Caco-2 (cell line): ENCODE results near the gene ROBO1. TPM values are rescaled to one million over a fixed set of nuclear protein-coding genes. Genes with fewer than 3 reads are reported as not detected.

Source experiments
- BruUV-seq: library from RNA; stranded (reverse); fragments of 400-500 nt; replicated peaks from 2 replicates; lab custom pipeline; 2021; lab: Mats Ljungman, UMichigan
- CTCF ChIA-PET: fragments of 300-600 bp; sonication (Branson Sonifier 250); formaldehyde crosslinking; loops from one replicate; lab custom pipeline; 2022; ENCODE audit warnings: antibody characterized with exemption; lab: Charles Lee
- POLR2A ChIA-PET: fragments of 300-600 bp; sonication (Branson Sonifier 250); formaldehyde crosslinking; loops from one replicate; lab custom pipeline; 2022; ENCODE audit warnings: antibody characterized with exemption; lab: Charles Lee
- DNase-seq, 2 experiments: peaks; one replicate each; pipeline versions ENCODE4 v3.0.0 to v3.0.0-alpha.2; 2020 to 2022
- H3K27me3 ChIP-seq: replicated peaks from 2 replicates; pipeline ENCODE4 v1.6.0; 2011; ENCODE audit warnings: low read length; ENCODE audit not compliant: control insufficient read depth, insufficient read depth
- H3K36me3 ChIP-seq: 2 replicates; pipeline ENCODE4 v1.5.1; 2011; ENCODE audit warnings: low read length; ENCODE audit not compliant: control insufficient read depth, insufficient read depth
- H3K4me1 ChIP-seq: fragments of 250-450 bp; sonication (Bioruptor Pico); 2 replicates; pipeline ENCODE4 v1.5.1; 2020; ENCODE audit warnings: mild to moderate bottlenecking
- H3K4me3 ChIP-seq: 2 replicates; pipeline ENCODE4 v1.5.1; 2011; ENCODE audit warnings: low read depth, mild to moderate bottlenecking, control low read depth, low read length
- H3K9me3 ChIP-seq: fragments of 250-450 bp; sonication (Bioruptor Pico); 2 replicates; pipeline ENCODE4 v1.5.1; 2020; ENCODE audit warnings: mild to moderate bottlenecking, moderate library complexity
- H3K27ac Mint-ChIP-seq: one replicate; pipeline ENCODE4 v1.8.0; 2022; ENCODE audit warnings: mixed read lengths; ENCODE audit not compliant: unreplicated experiment
- H3K27me3 Mint-ChIP-seq: one replicate; pipeline ENCODE4 v1.8.0; 2022; ENCODE audit warnings: mixed read lengths; ENCODE audit not compliant: insufficient read depth, unreplicated experiment
- H3K36me3 Mint-ChIP-seq: one replicate; pipeline ENCODE4 v1.8.0; 2022; ENCODE audit warnings: mild to moderate bottlenecking, mixed read lengths; ENCODE audit not compliant: insufficient read depth, unreplicated experiment
- H3K4me1 Mint-ChIP-seq: one replicate; pipeline ENCODE4 v1.8.0; 2022; ENCODE audit warnings: low read depth, mixed read lengths; ENCODE audit not compliant: unreplicated experiment
- H3K4me3 Mint-ChIP-seq: one replicate; pipeline ENCODE4 v1.8.0; 2022; ENCODE audit warnings: mild to moderate bottlenecking, moderate library complexity, mixed read lengths; ENCODE audit not compliant: unreplicated experiment
- H3K9me3 Mint-ChIP-seq: one replicate; pipeline ENCODE4 v1.8.0; 2022; ENCODE audit warnings: mixed read lengths; ENCODE audit not compliant: unreplicated experiment
- intact Hi-C: fragments of 100-400 bp; cut with micrococcal nuclease; formaldehyde crosslinking; loops from one replicate; pipeline ENCODE4 v1.10.0; 2022; ENCODE audit not compliant: unreplicated experiment
- total RNA-seq: library from RNA; stranded (reverse); gene quantifications from 2 replicates; pipeline ENCODE4 v1.2.3, GENCODE V29; 2022
- TF ChIP-seq, protein P1 (sequence below), 2 experiments: fragments of 200-600 bp in 1 of 2; IDR thresholded peaks; 1 replicate in 1 of 2; 2 replicates in 1 of 2; pipeline versions ENCODE4 v1.5.1 to v1.8.0; 2011 to 2022; ENCODE audit warnings: antibody characterized with exemption in 1 of 2, control low read depth in 1 of 2, inconsistent platforms in 1 of 2, low read depth in 1 of 2, low read length in 1 of 2, mild to moderate bottlenecking in 1 of 2, moderate library complexity in 1 of 2; ENCODE audit not compliant: insufficient read depth in 1 of 2, severe bottlenecking in 1 of 2, unreplicated experiment in 1 of 2

Gene ROBO1
- total RNA-seq, 1 experiment from 2014 or later: 1.8 TPM

DNA sequence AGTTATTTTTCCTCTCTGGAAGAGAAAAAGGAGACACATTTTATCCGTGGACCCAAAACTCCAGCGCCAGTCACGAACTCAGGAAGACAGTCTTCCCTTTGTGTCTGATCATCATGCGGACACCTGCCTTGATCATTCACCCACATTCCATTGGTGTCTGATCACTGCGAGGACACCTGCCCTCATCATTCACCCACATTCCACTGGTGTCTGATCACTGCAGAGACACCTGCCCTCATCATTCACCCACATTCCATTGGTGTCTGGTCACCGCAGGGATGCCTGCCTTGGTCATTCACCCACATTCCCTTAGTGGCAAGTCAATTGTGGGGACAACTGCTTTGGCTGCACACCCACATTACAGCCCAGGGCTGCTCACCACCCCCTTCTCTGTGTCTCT is 148.9 kb downstream of the ROBO1 start:
- CTCF ChIA-PET: no interaction called here
- Histone ChIP-seq H3K36me3 (no peaks in the 10 kb centered on the region), H3K27me3 (no peaks in the 10 kb centered on the region), H3K4me3 (no peak overlapping the region), H3K9me3 (no peaks in the 10 kb centered on the region; the same call in 1 of the 2 replicates), H3K4me1 (no peaks in the 10 kb centered on the region)
- Mint-ChIP-seq H3K27ac (no peak overlapping the region), H3K36me3 (peaks cover 5% of the 10 kb centered on the region), H3K4me3 (no peak overlapping the region), H3K4me1 (no peaks in the 10 kb centered on the region), H3K9me3 (peaks cover 50% of the 10 kb centered on the region), H3K27me3 (no peaks in the 10 kb centered on the region)
- DNase-seq: no peak
- TF ChIP-seq, protein P1, sequence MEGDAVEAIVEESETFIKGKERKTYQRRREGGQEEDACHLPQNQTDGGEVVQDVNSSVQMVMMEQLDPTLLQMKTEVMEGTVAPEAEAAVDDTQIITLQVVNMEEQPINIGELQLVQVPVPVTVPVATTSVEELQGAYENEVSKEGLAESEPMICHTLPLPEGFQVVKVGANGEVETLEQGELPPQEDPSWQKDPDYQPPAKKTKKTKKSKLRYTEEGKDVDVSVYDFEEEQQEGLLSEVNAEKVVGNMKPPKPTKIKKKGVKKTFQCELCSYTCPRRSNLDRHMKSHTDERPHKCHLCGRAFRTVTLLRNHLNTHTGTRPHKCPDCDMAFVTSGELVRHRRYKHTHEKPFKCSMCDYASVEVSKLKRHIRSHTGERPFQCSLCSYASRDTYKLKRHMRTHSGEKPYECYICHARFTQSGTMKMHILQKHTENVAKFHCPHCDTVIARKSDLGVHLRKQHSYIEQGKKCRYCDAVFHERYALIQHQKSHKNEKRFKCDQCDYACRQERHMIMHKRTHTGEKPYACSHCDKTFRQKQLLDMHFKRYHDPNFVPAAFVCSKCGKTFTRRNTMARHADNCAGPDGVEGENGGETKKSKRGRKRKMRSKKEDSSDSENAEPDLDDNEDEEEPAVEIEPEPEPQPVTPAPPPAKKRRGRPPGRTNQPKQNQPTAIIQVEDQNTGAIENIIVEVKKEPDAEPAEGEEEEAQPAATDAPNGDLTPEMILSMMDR (IDR thresholded peaks at IDR 0.05; ENCODE audit: insufficient read depth in 1 of 2, low read depth in 1 of 2, low read length in 1 of 2, severe bottlenecking in 1 of 2, unreplicated experiment in 1 of 2): no peak
- intact Hi-C loops: no loop called here
- POLR2A ChIA-PET: no interaction called here
- BruUV-seq: no TSS peak

DNA sequence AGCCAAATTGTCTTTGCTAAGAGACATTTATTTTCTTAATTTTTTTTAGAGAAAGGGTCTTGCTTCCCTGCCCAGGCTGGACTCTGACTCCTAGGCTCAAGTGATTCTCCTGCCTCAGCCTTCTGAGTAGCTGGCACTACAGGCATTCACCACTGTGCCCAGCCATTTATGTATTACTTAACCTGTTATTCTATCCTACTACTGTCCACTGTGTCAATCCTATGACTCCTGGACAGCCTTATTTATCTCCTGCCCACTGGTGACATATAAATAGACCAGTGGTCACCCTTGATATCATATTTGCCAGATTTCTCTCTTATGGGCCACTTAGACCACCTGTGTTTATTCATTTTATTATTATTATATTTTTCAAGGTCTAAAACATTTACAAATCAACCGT is 161.4 kb downstream of the ROBO1 start:
- no peak overlapping the region for H3K27ac Mint-ChIP-seq
- no peaks in the 10 kb centered on the region for H3K9me3 ChIP-seq
- no peaks in the 10 kb centered on the region for H3K9me3 Mint-ChIP-seq
- peaks cover 12% of the 10 kb centered on the region for H3K4me1 Mint-ChIP-seq
- H3K4me1 ChIP-seq: 0 out of 2 replicates have a peak, but pooled peaks cover 3% of the 10 kb centered on the region
- TF ChIP-seq, protein P1 (IDR thresholded peaks at IDR 0.05; ENCODE audit: insufficient read depth in 1 of 2, low read depth in 1 of 2, low read length in 1 of 2, severe bottlenecking in 1 of 2, unreplicated experiment in 1 of 2): no peak
- no peak overlapping the region for H3K4me3 ChIP-seq
- POLR2A ChIA-PET: no interaction called here
- H3K27me3 ChIP-seq: no peaks in the 10 kb centered on the region
- H3K27me3 Mint-ChIP-seq: no peaks in the 10 kb centered on the region
- no peak overlapping the region for H3K4me3 Mint-ChIP-seq
- no TSS peak for BruUV-seq
- no peaks in the 10 kb centered on the region for H3K36me3 Mint-ChIP-seq
- CTCF ChIA-PET: no interaction called here
- DNase-seq: no peak
- H3K36me3 ChIP-seq: no peaks in the 10 kb centered on the region
- intact Hi-C loops: no loop called here

DNA sequence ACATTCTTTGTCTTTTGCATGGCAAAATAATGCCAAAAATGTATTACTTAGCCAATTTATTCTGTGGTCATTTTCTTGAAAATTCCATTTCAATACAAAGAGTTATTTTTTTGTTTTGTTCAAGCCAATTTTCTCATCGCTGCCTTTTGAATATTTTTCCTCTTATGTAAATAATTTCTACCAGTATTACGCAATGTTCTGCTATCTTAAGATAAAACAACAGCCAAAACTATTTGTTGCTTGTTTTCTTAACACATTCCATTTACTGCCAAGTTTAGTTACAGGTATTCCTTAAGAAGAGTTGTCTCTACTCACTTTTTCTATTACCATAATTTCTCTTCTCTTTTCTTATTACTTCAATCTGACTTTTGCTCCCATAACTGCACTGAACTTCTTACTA is 163.1 kb downstream of the ROBO1 start:
- no peaks in the 10 kb centered on the region for H3K9me3 Mint-ChIP-seq
- no peaks in the 10 kb centered on the region for H3K27me3 ChIP-seq
- CTCF ChIA-PET: no interaction called here

More for the DNA sequence above, 163.1 kb downstream of the ROBO1 start:
- POLR2A ChIA-PET: no interaction called here
- intact Hi-C loops: no loop called here
- no peaks in the 10 kb centered on the region for H3K36me3 ChIP-seq
- Mint-ChIP-seq H3K36me3 (no peaks in the 10 kb centered on the region), H3K27me3 (no peaks in the 10 kb centered on the region), H3K27ac (no peak overlapping the region), H3K4me1 (peaks cover 12% of the 10 kb centered on the region), H3K4me3 (no peak overlapping the region)
- H3K9me3 ChIP-seq: no peaks in the 10 kb centered on the region
- no peak for DNase-seq
- no peak overlapping the region for H3K4me3 ChIP-seq
- no TSS peak for BruUV-seq
- H3K4me1 ChIP-seq: 0 out of 2 replicates have a peak, but pooled peaks cover 3% of the 10 kb centered on the region
- TF ChIP-seq, protein P1 (IDR thresholded peaks at IDR 0.05; ENCODE audit: insufficient read depth in 1 of 2, low read depth in 1 of 2, low read length in 1 of 2, severe bottlenecking in 1 of 2, unreplicated experiment in 1 of 2): no peak
